Hippocampal formation (tissue), 2 donors: ENCODE measurements around the gene PLEKHS1.
"Not testable (repeated sequence)": the region's sequence is repeated elsewhere in the genome, so short reads cannot be mapped to it uniquely, and the experiment has no call there.

Experiments used
- DNase-seq, 2 donors: peaks; one replicate each; lab custom pipeline; 2025; lab: John Stamatoyannopoulos, UW

The PLEKHS1 gene

GRCh38 chr10:113740850-113741249, 10.6 kb upstream of the PLEKHS1 start:
- DNase-seq, result no peak

- no peak for DNase-seq
These were observed 9.0 kb upstream of the PLEKHS1 start for GRCh38 chr10:113742466-113742865.

- DNase-seq, result no peak
These were observed 7.9 kb upstream of the PLEKHS1 start for GRCh38 chr10:113743594-113743993.

- DNase-seq, result no peak
These were observed 6.1 kb upstream of the PLEKHS1 start for GRCh38 chr10:113745374-113745773.

GRCh38 chr10:113746217-113746957, 5.1 kb upstream of the PLEKHS1 start:
- DNase-seq, result no peak

GRCh38 chr10:113752553-113752952, 1.1 kb downstream of the PLEKHS1 start:
- no peak for DNase-seq

- DNase-seq, result no peak
These were observed 1.7 kb downstream of the PLEKHS1 start for GRCh38 chr10:113753020-113753692.

- no peak for DNase-seq
These were observed 2.6 kb downstream of the PLEKHS1 start for GRCh38 chr10:113754125-113754524.

GRCh38 chr10:113754768-113755167, 3.3 kb downstream of the PLEKHS1 start:
- peak in 1 of 2 donors; percentile 11 for DNase-seq

- DNase-seq, result no peak
These were observed 5.6 kb downstream of the PLEKHS1 start for GRCh38 chr10:113756940-113757543.

GRCh38 chr10:113762083-113762482, 10.6 kb downstream of the PLEKHS1 start:
- DNase-seq, result no peak

GRCh38 chr10:113764582-113764981, 13.1 kb downstream of the PLEKHS1 start:
- DNase-seq, result no peak

GRCh38 chr10:113765910-113766309, 14.4 kb downstream of the PLEKHS1 start:
- DNase-seq, result no peak

GRCh38 chr10:113767222-113767621, 15.7 kb downstream of the PLEKHS1 start:
- no peak for DNase-seq

- no peak for DNase-seq
These were observed 18.9 kb downstream of the PLEKHS1 start for GRCh38 chr10:113770346-113770745.

- DNase-seq, result not testable (repeated sequence)
These were observed 19.6 kb downstream of the PLEKHS1 start for GRCh38 chr10:113771131-113771530.

- DNase-seq, result no peak
These were observed 24.3 kb downstream of the PLEKHS1 start for GRCh38 chr10:113775686-113776294.

GRCh38 chr10:113776553-113776952, 25.1 kb downstream of the PLEKHS1 start:
- DNase-seq, result no peak

- peak; percentile 6 to 82 for DNase-seq
These were observed 29.3 kb downstream of the PLEKHS1 start for GRCh38 chr10:113780681-113781250.

GRCh38 chr10:113782367-113782766, 30.9 kb downstream of the PLEKHS1 start:
- no peak for DNase-seq

GRCh38 chr10:113782986-113783704, 31.7 kb downstream of the PLEKHS1 start:
- no peak for DNase-seq
